SKM-1 treated with dmso at 0.1 percent for 144 hours (cell line): ENCODE measurements around the gene MKRN3.
"Not testable (repeated sequence)": the region's sequence is repeated elsewhere in the genome, so short reads cannot be mapped to it uniquely, and the experiment has no call there.

Experiments used
- DNase-seq: peaks from one replicate; lab custom pipeline; 2025; ENCODE audit not compliant: unreplicated experiment; lab: John Stamatoyannopoulos, UW

MKRN3 gene

GRCh38 chr15:23588268-23588667 is 22.8 kb downstream of the MKRN3 start:
- no peak for DNase-seq

- no peak for DNase-seq
Observed at GRCh38 chr15:23589012-23589411, 23.5 kb downstream of the MKRN3 start.

GRCh38 chr15:23594252-23594770 is 28.8 kb downstream of the MKRN3 start:
- DNase-seq = no peak

GRCh38 chr15:23595368-23595767 is 29.9 kb downstream of the MKRN3 start:
- DNase-seq = no peak

DNA sequence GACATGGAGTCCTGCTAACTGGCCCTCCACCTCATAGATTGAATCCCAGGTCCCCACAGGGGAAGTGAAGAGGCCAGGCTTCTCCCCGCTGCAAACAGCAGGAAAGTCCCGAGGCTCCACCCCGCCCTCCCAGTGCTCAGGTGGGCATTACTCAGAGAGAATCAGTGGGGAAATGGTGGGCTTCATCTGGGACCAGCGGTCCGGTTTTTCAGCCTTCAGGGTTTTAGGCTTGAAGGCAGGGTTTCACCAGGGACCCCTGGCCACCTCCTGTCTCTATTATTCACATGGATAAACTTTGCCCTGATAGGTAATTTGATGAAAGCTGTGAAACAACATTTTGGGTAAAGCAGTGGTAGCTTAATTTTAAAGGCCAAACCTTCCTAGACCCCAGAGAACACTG is 31.3 kb downstream of the MKRN3 start:
- DNase-seq = no peak

DNA sequence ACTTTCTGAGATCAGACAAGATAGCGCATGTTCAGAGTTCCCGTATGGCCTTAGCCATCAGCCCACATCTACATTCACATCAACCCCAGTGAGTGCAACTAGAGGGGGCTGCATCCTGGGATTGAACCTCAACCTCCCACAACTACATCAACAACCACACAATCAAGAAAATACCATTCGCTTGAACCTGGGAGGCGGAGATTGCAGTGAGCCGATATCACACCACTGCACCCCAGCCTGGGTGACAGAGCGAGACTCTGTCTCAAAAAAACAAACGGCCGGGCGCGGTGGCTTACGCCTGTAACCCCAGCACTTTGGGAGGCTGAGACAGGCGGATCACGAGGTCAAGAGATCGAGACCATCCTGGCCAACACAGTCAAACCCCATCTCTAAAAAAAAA is 31.8 kb downstream of the MKRN3 start:
- not testable (repeated sequence) for DNase-seq

GRCh38 chr15:23599053-23599452 is 33.6 kb downstream of the MKRN3 start:
- DNase-seq = no peak

- no peak for DNase-seq
Observed at GRCh38 chr15:23602124-23602523, 36.6 kb downstream of the MKRN3 start.

DNA sequence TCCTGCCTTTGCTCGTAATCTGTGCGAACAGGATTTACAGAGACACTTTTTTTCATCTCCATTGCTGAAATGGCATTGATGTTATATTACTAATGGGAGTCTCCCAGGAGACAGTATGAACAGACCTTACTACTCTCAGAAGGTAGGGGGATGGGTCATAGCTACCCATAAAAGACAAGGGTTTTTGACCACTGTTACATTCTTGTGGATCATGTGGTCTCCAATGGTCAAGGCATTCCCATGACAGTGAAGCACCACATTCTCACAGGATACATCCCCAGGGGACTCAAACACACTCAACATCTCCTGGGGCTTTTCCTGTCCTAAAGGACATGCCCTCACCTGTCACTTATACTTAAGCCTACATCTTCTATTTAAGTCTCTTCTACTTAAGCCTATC is 40.8 kb downstream of the MKRN3 start:
- no peak for DNase-seq

GRCh38 chr15:23616536-23616935 is 51.1 kb downstream of the MKRN3 start:
- DNase-seq = peak; percentile 81
